ENCODE data around the gene PHF12.

Gene PHF12

GRCh38 chr17:28858801-28859355 lies 92.4 kb downstream of the PHF12 start:
- TF ChIP-seq, protein P1, sequence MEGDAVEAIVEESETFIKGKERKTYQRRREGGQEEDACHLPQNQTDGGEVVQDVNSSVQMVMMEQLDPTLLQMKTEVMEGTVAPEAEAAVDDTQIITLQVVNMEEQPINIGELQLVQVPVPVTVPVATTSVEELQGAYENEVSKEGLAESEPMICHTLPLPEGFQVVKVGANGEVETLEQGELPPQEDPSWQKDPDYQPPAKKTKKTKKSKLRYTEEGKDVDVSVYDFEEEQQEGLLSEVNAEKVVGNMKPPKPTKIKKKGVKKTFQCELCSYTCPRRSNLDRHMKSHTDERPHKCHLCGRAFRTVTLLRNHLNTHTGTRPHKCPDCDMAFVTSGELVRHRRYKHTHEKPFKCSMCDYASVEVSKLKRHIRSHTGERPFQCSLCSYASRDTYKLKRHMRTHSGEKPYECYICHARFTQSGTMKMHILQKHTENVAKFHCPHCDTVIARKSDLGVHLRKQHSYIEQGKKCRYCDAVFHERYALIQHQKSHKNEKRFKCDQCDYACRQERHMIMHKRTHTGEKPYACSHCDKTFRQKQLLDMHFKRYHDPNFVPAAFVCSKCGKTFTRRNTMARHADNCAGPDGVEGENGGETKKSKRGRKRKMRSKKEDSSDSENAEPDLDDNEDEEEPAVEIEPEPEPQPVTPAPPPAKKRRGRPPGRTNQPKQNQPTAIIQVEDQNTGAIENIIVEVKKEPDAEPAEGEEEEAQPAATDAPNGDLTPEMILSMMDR (IDR thresholded peaks at IDR 0.05; ENCODE audit: insufficient read depth, low read depth, low read length, missing control alignments) = no peak
- no peak overlapping the region for H3K4me3 ChIP-seq (ENCODE audit: low read depth, low read length)
- DNase-seq (ENCODE audit: low read depth) = no peak

- H3K4me3 ChIP-seq (ENCODE audit: low read depth, low read length) = no peak overlapping the region
- TF ChIP-seq, protein P1 (IDR thresholded peaks at IDR 0.05; ENCODE audit: insufficient read depth, low read depth, low read length, missing control alignments) = no peak
- DNase-seq (ENCODE audit: low read depth) = peak; percentile 43
These were observed 93.2 kb downstream of the PHF12 start for GRCh38 chr17:28857905-28858800.

GRCh38 chr17:28856028-28856574 lies 95.2 kb downstream of the PHF12 start:
- TF ChIP-seq, protein P1 (IDR thresholded peaks at IDR 0.05; ENCODE audit: insufficient read depth, low read depth, low read length, missing control alignments) = no peak
- no peak for DNase-seq (ENCODE audit: low read depth)
- no peak overlapping the region; the same call in 1 of the 2 replicates for H3K4me3 ChIP-seq (ENCODE audit: low read depth, low read length)

- TF ChIP-seq, protein P1 (IDR thresholded peaks at IDR 0.05; ENCODE audit: insufficient read depth, low read depth, low read length, missing control alignments) = no peak
- DNase-seq (ENCODE audit: low read depth) = no peak
- peak overlapping the region; percentile 81 for H3K4me3 ChIP-seq (ENCODE audit: low read depth, low read length)
These were observed 96.0 kb downstream of the PHF12 start for GRCh38 chr17:28855336-28855679.

All from GM12865 (cell line).